ENCODE results near the gene KBTBD12.
A peak's percentile ranks its signal among the peaks of the same experiment; 100 is the strongest.
"Not testable (repeated sequence)": the region's sequence is repeated elsewhere in the genome, so short reads cannot be mapped to it uniquely, and the experiment has no call there.

Gene KBTBD12

GRCh38 chr3:127903611-127904375 lies 11.2 kb upstream of the KBTBD12 start:
- no peak for DNase-seq

- peak; percentile 12 for DNase-seq
Measured at GRCh38 chr3:127905556-127905955, 9.5 kb upstream of the KBTBD12 start.

GRCh38 chr3:127906653-127907052 lies 8.4 kb upstream of the KBTBD12 start:
- not testable (repeated sequence) for DNase-seq

- DNase-seq: no peak
Measured at GRCh38 chr3:127908202-127908601, 6.8 kb upstream of the KBTBD12 start.

GRCh38 chr3:127908951-127909350 lies 6.1 kb upstream of the KBTBD12 start:
- no peak for DNase-seq

GRCh38 chr3:127909646-127910045 lies 5.4 kb upstream of the KBTBD12 start:
- no peak for DNase-seq

GRCh38 chr3:127911421-127911931 lies 3.6 kb upstream of the KBTBD12 start:
- peak; percentile 11 for DNase-seq

GRCh38 chr3:127913841-127914240 lies 1.2 kb upstream of the KBTBD12 start:
- not testable (repeated sequence) for DNase-seq

- DNase-seq: no peak
Measured at GRCh38 chr3:127914584-127914983, 448 bp upstream of the KBTBD12 start.

GRCh38 chr3:127915937-127916493 lies 983 bp downstream of the KBTBD12 start:
- no peak for DNase-seq

- DNase-seq: no peak
Measured at GRCh38 chr3:127920738-127921137, 5.7 kb downstream of the KBTBD12 start.

- no peak for DNase-seq
Measured at GRCh38 chr3:127923611-127924010, 8.6 kb downstream of the KBTBD12 start.

GRCh38 chr3:127925384-127925783 lies 10.4 kb downstream of the KBTBD12 start:
- DNase-seq: no peak

- no peak for DNase-seq
Measured at GRCh38 chr3:127927829-127928604, 13.0 kb downstream of the KBTBD12 start.

GRCh38 chr3:127929818-127930413 lies 14.9 kb downstream of the KBTBD12 start:
- no peak for DNase-seq

- DNase-seq: no peak
Measured at GRCh38 chr3:127933396-127933795, 18.4 kb downstream of the KBTBD12 start.

GRCh38 chr3:127938800-127939199 lies 23.8 kb downstream of the KBTBD12 start:
- no peak for DNase-seq

GRCh38 chr3:127940116-127940515 lies 25.1 kb downstream of the KBTBD12 start:
- DNase-seq: peak; percentile 10

GRCh38 chr3:127942613-127943012 lies 27.6 kb downstream of the KBTBD12 start:
- no peak for DNase-seq

- no peak for DNase-seq
Measured at GRCh38 chr3:127948211-127948610, 33.2 kb downstream of the KBTBD12 start.

- peak; percentile 20 for DNase-seq
Measured at GRCh38 chr3:127949446-127950055, 34.5 kb downstream of the KBTBD12 start.

- DNase-seq: peak; percentile 51
Measured at GRCh38 chr3:127951276-127951675, 36.2 kb downstream of the KBTBD12 start.
